HS-5 (cell line): ENCODE measurements around the gene SREBF1.

Experiments used
- DNase-seq: peaks from one replicate; pipeline ENCODE4 v3.0.0-alpha.2; 2012; ENCODE audit warnings: low read depth

Gene SREBF1

DNA sequence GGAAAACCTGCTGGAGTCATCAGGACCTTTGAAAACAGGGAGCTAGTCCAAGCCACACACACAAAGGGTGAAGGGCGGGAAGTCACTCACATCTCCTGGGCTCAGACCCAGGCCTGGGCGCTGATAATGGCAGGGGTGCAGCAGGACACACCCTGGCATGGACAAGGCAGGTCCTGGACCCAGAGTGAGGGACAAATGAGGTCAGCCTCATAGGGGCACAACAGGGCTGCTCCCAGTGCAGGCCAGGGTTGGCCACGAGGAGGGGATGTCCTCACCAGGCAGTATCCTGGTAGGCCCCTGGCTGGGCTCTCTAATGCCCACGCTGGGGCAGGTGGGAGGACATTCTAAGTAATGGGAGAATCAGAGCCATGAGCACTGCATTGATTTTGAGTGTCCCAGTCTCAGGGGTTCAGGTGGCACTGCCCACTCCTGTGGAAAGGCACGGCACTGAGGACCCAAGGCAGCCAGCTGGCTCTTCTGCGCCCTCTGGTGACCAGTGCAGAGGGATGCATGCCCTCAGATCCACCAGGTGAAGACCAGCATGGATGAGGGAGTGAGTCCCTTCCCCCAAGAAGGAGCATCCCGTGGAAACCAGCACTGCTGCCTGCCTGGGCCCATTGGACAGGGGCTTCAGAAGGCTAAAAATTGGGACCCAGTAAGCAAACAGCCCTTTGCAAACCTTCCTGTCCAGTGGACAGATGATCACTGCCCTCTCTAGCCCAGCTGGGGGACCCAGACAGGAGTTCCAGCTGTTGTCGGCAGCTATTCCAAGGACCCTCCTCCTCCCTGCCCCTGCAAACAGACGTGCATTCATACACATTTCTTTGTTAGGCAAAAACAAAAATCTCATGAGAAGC lies 23.4 kb upstream of the SREBF1 start:
- no peak for DNase-seq

DNA sequence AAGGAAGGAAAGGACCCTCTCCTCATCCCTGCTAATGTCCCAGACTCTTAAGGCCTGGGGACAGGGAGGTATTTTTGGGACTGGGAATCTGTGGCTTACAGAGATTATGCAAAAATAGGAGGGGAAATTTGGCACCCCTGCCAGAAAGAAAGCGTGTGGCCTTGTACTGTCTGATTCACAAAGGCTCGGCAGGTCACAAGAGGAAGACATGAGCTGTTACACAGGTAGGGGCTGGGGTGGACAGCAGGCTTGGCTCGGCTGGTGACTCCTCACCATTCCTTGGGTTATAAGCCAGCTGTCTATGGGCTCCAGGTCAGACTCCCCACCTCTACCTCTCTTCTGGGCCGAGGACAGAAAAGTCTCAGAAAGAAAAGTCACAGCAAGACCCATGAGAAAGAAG lies 20.7 kb upstream of the SREBF1 start:
- no peak for DNase-seq

DNA sequence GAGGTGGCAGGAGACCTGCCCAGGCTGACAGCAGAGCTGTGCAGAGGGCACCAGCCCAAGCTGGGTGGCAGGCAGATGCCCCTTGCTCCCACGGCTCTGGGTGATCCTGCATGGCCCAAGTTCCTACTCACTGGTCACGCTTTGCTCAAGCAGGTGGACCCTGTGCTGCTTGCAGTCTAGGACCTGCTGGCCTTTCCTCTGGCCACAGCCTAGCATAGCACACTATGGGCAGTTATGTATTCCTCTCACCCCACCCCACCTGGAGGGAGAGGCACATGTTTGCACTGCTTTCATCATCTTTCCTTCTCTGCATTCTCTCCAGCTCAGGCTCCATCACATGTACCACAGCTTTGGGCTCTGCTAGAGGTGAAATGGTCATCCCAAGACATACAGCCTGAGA lies 19.6 kb upstream of the SREBF1 start:
- DNase-seq, result no peak

DNA sequence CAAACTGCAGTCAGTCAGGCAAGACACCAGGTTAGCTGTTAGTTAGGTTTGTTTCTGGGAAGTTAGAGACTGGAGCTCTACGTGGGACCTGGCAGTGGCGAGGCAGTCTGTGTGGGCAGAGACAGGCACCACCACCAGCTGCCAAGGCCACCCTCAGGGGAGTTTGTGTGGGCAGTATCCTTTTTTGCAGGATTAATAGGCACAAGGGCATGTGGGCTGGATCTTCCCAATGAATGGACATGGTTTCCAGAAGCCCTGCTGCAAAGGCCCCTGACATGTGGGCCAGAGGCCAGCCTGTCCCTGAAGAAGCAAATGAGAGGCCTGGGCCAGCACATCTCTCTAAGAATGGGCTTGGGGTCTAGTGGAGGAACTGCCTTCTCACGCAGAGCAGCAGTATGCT lies 19.2 kb upstream of the SREBF1 start:
- no peak for DNase-seq

DNA sequence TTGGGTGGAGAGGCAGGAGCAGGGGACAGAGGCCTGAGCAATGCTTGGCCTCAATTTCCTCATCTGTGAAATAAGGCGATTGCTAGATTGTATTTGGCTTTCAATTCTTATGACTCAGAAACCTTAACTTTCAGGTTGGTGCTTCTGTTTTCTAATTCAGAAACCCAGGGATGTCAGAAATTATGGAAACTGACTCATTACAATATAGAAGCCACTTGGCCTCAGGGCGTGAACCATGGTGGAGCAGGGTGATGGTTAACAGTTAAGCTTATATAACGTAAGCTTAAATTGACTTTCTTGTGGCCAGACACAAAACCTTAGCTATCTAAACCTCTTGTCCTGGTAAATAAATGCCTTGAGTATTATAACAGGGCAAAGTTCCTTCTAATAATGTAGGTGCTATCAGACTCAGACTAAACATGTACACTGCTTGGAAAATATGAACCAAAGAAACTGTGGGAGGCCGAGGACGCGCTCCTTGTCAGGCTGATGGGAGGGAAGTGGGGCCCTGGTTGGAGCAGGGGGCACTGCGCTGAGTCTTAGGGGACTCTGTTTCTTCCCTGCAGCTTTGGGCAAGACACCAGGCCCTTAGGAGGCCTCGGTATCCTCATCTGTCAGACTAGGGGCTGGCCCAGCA lies 17.1 kb upstream of the SREBF1 start:
- DNase-seq, result no peak

DNA sequence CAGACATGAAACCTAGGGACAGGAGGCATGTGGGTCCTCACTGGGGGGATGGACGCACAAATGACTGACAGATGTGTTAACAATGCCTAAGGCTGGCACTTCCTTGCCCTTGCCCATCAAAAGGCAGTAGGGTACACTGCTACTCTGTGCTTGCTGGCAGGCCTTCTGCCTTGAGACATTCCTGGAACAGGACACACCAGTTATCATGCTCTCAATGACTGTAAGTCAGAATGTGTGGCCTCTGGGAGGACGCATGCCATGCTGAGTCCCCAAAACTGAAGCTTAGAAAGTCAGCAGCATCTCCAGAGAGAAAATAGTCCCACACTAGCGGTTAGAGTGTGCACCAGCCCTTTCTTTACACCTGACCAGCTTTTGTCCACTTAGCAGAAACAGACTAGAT lies 16.1 kb upstream of the SREBF1 start:
- DNase-seq, result no peak

DNA sequence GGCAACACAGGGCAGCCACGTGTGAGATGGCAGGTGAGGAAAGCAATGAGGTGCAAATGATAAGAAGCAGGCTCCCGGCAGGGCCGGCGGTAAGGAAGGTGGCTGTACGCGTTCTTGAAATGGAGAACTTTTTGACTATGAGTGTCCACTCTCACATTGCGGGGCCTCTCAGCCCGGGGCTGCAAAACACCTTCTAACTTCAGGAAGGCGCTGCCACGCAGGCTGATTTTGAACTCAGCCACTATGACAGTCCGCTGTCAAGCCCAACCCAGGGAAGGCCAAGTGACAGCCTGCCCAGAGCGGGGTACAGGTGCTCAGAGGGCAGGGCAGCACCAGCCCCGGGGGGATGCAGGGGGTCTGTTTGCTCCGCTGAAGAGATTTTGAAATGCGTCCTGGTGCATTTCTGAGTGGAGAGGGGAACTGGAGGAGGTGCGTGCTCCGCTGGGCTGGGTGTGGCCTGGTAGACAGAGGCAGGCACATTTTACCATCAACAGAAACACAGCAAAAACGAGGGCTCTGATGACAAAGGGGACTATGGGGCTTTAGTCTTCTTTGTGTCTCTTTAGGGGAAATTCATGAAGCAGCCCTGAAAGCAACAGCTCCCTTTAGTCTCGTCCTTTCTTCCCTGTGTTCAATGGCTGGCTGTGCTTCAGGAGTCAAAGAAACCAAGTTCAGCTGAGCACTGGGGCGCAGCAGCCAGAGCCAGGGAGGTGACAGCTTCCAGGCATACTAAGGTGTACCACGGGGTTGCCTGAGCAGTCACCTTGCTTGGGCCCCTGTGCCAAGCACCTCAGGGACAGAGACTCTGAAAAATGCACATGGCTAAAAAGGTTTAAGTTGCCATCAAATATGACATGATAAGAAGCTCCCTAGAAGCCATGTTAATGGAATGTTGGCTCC lies 14.6 kb upstream of the SREBF1 start:
- DNase-seq, result no peak

DNA sequence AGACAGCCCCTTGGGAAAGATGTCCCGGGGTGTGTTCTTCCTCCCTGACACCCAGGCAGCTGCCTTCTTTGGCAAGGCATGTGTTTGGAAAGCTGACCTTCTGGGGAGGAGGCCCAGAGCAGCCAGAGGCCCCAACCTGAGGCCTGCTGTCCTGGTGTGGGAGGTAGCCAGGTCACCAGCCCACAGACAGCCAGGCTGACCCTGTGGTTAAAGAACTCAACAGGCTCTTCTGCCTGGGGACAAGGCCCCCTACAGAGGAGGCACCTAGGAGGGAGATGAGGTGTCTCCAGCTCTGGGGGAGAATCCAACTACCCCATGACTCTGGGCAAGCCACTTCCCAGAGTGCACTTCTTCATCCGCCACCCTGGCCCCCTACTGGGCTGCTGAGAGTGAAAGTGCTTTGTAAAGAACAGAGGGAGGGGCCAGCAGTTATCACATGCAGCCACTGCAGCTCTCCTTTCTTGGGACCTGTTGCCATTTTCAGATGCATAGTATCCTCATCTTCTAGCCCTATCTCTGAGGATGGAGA lies 13.1 kb upstream of the SREBF1 start:
- DNase-seq, result no peak

DNA sequence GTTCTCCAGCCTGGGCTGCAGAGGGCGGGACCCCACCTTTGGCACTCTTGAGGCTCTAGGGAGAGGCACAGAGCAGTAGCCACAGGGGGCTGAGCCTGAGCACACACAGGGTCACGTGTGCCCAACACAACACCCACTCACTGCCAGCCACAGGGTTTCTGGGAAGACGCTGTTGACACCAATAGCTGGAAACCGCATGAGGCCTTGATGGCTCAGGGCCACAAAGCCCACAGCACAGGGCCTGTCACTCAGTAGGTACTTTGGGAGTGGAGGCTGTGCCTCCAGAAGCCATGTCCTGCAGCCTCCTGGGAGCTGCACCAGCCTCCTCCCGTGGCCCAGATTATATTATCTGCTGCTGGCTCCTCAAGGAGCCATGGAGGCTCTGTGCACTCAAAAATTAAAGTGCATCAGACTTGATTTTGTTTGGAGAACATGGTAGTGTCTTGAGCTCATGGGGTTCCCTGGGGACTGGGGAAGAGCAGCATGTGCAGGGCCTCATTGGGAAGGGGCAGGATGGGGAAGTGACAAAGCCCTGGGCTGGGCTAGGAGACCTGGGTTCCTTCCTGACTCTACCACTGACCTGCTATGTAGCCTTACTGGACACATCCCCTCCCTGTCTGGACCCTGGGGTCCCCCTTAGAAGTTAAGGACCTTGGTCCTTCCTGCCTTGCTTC lies 12.5 kb upstream of the SREBF1 start:
- DNase-seq, result no peak

DNA sequence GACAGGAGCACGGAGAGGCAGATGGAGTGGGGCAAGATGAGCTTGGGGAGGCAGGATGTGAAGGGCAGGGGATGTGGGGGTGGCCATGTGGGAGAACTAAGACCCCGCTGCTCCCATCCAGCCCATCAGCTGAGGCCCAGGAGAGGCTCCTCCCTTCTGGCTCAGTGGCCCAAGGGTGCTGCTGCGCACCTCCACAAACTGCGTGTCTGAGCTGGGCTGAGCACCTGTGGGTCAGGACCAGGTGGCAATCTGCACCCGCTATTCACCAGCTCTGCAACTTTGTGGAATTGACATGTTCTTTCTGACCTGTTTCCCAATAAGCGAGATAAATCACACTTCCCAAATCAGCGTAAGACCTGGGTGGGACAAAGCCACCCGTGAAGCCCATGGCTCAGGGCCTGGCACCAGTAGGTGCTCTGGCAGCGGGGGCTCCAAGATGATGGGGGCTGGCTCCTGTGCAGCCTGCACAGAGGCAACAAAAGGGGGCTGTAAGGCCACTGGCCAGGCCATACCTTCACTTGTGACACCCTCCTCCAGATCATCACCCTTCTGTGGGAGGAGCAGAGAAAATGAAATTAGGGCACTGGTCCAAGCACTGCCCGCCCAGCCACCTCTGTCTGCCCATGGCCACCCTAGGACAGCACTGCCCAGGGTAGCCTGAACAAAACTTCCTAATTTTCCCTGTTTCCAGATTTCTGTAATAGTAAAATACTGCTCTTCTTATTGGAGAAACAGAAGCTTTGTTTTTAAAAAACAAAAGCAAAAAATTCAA lies 11.7 kb upstream of the SREBF1 start:
- no peak for DNase-seq

DNA sequence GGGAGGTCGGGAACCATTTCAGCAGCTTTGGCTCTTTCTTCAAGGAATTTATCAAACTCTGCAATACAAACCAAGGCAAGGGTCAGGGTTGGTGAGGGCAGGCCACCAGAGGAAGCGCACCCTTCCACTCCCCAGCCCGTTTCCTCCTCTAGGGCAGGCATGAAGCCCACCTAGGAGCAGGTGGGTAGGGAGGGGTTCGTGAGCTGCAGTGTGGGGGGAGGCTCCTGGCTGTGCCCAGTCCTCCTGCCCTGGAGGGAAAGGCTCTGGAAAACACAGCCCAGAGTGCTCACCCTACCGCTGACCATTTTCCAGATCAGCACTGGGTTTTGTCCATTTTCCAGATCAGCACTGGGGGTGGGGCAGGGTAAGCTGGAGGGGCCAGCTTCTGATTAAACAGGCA lies 10.9 kb upstream of the SREBF1 start:
- DNase-seq, result no peak

DNA sequence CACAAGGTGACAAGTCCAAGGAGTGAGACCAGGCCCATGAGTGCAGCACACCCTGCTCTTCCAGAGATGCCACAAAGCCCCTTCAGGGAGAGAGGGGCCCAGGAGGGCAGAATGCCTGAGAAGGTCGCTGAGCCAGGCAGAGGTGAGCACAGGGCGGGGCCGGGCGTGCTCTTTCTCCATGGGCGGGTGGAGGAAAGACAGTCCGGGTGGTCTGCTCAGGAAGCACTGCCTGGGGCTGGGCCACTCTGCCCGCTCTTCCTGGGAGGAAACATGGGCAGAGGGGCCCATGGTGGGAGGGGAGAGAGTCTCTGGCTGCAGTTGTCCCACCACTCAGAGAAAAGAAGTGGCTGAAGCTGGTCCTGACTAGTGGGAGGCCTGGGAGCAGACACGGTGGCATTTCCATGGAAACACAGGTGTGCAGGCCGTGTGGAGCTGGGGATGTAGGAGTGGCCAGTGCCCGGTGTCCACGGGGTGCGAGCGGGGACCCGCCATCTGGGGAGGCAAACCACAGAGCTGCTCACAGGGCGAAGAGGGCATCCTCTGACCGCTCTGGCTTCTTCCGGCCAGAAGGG lies 10.4 kb upstream of the SREBF1 start:
- no peak for DNase-seq

DNA sequence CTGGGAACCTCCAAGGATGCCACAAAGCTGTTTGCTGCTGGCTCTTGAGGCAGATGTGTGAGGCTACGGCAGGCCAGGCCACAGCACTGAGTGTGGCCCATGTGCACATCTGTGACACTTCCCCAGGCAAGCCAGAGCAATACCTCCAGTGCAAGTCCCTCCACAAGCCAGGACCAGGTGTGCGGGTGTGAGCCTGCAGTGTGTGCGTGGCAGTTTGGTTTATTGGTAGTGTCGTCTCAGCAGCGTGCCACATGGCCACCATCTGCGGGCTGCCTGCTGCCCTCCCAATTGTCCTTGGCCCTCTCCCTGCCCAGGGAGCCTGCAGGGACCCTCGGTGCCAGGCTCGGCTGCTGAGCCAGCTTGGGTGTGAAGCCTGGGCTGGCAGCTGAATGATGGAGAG lies 9.9 kb upstream of the SREBF1 start:
- no peak for DNase-seq

DNA sequence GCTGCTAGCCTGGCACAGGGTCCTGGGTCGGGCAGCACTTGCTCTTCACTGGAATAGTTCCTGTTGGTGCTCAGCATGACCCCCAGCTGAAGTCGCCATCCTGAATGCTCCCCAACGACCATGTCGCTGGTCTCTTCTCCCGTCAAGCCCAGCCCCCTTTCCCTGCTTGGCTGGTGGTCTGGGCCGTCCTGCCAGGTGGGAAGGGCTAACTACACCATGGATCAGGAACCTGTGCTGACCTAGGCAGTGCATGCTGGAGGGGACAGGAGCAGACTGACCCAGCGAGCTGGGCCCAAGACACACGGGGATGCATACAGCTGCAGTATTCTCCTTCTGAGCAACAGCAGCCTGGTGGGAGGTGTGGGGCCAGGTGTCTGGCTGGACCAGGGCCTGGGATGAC lies 9.2 kb upstream of the SREBF1 start:
- DNase-seq, result no peak

DNA sequence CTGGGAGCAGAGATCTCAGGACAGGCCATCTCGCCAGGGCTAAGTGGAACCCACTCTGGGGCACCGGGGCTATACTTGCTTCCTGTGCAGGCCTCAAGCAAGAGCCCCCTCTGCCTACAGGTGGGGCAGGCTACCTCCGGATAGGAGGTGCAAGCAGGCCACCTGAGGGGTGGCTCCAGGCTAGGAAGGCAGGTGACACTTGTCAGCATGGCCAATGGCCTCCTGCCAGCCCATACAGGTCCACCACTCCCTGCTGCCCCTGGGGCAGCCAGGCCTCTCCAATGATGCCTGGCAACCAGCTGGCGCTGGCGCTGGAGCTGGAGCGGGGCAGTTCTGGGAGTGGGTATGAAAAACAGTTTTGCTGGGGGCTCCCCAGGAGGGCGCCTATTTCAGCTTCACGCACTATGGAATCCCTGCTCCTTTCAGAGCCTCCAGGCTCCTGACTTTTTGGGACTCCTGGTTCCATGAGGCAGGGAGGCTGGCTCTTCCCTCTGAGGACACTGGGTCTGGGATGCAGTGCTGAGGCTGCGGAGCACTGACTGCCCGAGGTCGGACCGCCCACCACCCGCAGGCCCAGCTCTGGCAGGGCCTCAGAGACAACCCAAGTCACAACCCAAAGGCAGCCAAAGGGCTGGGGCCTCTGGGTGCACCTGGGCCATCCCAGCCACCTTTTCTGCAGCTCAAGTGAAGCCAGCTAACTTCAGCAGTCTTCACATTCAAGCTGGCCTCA lies 8.4 kb upstream of the SREBF1 start:
- no peak for DNase-seq

DNA sequence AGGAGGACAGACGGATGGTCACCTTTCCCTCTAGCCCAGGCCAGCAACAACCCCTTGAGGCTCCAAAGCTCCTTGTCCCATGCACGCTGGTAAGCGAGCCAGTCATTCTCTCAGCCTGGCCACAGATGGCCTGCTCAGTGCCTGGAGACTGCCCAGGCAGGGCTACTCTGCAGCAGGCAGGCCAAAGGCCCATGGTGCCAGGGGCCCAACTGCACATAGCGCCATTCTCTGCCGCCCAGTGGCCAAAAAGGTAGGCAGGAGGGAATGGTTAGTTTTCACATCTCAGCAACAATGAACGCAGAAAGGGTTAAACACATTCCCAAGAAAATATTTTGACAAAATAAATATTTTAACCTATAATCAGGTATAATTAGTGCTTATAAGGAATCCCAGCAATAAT lies 7.7 kb upstream of the SREBF1 start:
- DNase-seq, result no peak

DNA sequence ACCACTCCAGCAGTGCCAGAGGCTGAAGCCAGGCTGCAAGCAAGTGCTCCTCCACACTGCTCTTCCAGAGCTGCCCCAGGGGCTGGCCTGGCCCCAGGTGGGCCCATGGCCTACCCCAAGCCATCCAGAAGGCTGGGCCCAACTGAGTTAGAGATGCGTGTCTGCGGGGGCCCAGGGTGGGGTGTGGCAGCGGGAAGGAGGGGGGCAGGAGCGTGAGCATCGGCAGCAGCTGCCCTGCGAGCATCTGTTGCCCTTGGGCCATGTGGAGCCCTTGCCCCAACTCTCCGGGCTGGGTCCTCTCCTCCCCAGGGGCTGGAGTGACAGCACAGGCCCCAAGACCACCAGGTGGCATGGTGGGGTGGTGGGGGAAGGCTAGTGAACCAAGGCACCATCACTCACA lies 7.3 kb upstream of the SREBF1 start:
- DNase-seq, result no peak

DNA sequence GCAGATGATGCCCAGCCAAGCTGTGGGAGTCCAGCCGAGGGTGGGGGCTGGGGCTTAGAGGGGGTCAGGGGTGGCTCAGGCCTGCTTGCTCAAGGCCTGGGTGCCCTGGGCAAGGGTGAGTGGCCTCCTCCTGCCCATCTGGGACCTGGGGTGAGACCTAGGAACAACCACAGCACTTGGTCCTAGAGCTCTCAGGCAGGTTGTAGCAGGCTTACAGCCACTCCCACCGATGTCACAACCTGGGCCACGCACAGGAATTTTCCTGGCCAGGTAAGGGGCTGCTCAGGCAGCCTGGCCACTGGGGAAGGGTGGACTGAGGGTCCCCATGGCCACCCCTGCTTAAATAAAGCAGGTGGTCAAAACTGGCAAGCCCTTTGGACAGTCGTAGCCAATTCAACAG lies 6.3 kb upstream of the SREBF1 start:
- no peak for DNase-seq

DNA sequence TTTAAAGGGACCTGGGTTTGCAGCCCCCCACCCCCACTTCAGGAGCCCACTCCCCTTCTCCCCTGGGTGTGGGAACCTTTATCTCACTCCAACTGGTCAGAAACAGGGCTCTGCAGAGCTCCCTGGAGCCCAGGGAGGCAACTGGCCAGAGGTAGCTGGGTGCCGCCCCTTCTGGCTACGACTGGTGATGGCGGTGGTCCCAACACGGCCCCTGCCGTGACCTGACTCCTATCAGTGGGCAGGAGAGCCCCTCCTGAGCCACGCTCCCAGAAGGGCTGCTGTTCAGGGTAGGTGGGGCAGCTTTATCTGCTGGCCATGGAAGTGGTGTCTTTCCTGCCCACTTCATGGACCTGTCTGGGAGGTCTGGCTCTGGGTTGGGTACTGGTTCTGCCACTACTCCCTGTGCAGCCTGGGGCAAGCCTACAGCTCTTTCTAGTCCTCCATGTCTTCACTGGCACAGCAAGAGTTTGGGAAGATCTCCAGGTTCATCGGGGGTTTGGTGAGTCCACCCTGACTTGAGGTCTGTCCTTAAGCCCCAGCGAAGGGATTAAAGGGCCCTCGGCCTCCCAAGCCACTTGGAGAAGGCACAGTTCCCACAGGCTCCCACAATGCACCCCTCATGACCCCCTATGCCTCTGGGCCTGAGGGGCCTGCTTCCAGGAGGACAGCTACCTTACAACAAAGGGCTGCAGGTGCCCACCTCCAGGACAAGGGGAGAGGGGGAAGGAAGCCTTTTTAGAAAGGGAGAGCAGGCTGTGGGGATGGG lies 5.5 kb upstream of the SREBF1 start:
- no peak for DNase-seq
